ENCODE results near the gene RFPL2.

DNA sequence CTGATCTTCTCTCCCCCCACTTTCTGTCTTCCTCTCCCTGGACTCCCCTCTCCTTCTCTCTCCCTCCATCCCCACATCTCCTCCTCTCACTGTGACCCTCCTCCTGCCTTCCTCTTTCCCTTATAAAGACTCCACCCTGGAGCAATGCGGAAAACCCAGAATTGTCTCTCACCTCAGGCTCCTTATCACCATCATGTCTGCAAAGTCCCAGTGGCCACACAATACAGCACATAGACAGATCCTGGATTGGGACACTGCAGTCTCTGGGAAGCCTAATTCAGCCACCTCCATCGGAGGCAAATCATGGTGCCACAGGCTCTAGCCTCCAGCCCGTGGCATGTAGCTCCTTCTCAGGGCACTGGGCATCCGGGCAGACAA, 2.7 kb downstream of the RFPL2 start:
- TF ChIP-seq, protein P1, sequence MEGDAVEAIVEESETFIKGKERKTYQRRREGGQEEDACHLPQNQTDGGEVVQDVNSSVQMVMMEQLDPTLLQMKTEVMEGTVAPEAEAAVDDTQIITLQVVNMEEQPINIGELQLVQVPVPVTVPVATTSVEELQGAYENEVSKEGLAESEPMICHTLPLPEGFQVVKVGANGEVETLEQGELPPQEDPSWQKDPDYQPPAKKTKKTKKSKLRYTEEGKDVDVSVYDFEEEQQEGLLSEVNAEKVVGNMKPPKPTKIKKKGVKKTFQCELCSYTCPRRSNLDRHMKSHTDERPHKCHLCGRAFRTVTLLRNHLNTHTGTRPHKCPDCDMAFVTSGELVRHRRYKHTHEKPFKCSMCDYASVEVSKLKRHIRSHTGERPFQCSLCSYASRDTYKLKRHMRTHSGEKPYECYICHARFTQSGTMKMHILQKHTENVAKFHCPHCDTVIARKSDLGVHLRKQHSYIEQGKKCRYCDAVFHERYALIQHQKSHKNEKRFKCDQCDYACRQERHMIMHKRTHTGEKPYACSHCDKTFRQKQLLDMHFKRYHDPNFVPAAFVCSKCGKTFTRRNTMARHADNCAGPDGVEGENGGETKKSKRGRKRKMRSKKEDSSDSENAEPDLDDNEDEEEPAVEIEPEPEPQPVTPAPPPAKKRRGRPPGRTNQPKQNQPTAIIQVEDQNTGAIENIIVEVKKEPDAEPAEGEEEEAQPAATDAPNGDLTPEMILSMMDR (conservative IDR thresholded peaks at IDR 0.05; ENCODE audit: low read depth, low read length): no peak
- TF ChIP-seq EZH2 (IDR thresholded peaks at IDR 0.05; ENCODE audit: low read length, unreplicated experiment) (no peak), EZH2phosphoT487 (IDR thresholded peaks at IDR 0.05; ENCODE audit: borderline replicate concordance, low read length) (no peak)

Measured in PC-3 (cell line).